HFF-Myc (cell line): Measurements from ENCODE around the gene COA5.

Experiments
- DNase-seq: peaks from one replicate; pipeline ENCODE4 v3.0.0-alpha.2; 2011; ENCODE audit warnings: low read depth; ENCODE audit errors: extremely low read depth
- H3K4me3 ChIP-seq: replicated peaks from 2 replicates; pipeline ENCODE4 v1.5.1; 2011; ENCODE audit warnings: low read depth, mild to moderate bottlenecking, control low read depth, low read length
- CTCF ChIP-seq: IDR thresholded peaks from 2 replicates; pipeline ENCODE4 v1.5.1; 2012; ENCODE audit warnings: mild to moderate bottlenecking, low read depth, low read length, control low read depth; ENCODE audit errors: missing control alignments

COA5 gene

DNA sequence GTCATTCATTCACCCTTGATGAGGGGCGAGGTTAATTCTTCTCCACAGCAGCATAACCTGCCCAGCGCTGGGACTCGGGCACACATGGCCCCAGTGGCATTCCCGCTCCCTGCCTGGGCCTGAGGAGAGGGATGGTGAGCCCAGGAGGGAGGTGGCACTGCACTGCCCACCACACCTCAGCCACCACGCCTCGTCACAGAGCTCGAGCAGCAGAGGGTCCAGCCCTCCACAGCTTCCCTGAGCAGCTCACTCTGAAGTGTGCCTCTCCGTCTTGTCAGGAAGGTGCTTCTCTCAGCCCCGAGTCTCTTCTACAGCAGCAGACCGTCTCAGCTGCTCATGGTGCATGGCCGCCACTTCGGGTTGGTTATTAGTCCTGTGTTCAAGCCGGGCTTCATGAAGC, 34.9 kb downstream of the COA5 start:
- DNase-seq, result no peak

DNA sequence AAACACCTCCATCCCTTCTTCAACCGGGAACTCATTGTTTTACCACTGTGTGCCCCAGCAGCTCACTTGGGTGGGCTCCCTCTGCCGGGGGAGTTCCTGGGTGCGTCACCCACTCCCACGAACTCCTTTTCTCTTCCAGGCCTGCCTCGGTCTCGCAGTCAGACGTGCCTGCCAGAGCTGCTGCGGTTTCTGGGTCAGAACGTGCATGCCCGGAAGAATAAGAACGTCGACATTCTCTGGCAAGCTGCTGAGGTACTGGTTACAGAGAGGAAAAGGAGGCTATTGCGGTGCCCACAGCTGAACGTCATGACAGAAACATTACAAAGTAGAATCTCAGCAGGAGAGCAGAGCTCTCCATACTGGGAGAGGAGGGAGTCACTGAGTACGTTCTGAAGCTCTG, 35.6 kb downstream of the COA5 start:
- no peak overlapping the region for H3K4me3 ChIP-seq
- no peak for TF ChIP-seq CTCF
- no peak for DNase-seq

More for the DNA sequence above, 34.9 kb downstream of the COA5 start:
- TF ChIP-seq CTCF, result no peak
- no peak overlapping the region for H3K4me3 ChIP-seq

DNA sequence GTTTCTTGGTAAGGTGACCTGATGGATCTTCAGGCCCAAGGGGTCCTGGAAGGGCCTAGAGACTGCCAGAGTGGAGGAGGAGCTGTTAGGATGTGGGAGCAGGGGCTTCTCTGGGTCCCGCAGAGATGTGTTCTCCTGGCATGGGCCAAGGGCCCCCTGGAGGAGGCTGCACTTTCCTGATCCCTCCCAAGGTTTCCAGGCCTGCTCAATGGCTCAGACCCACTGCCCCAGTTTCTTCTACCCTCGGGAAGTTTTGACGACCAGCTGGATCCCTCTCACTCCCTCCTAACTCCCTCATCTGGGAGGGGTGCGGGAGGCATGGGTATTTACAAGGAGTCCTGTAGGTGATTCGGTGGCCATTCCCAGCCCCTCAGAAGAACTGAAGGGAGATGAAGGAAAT, 36.1 kb downstream of the COA5 start:
- H3K4me3 ChIP-seq, result no peak overlapping the region
- DNase-seq, result no peak
- TF ChIP-seq CTCF, result no peak

GRCh38 chr2:98571796-98572195, 36.5 kb downstream of the COA5 start:
- no peak for DNase-seq
- TF ChIP-seq CTCF, result no peak
- H3K4me3 ChIP-seq, result no peak overlapping the region

- no peak overlapping the region for H3K4me3 ChIP-seq
- no peak for DNase-seq
- TF ChIP-seq CTCF, result no peak
Observed at GRCh38 chr2:98571121-98571701, 37.1 kb downstream of the COA5 start.

- TF ChIP-seq CTCF, result no peak
- no peak for DNase-seq
- H3K4me3 ChIP-seq, result no peak overlapping the region
Observed at GRCh38 chr2:98570356-98570755, 38.0 kb downstream of the COA5 start.

DNA sequence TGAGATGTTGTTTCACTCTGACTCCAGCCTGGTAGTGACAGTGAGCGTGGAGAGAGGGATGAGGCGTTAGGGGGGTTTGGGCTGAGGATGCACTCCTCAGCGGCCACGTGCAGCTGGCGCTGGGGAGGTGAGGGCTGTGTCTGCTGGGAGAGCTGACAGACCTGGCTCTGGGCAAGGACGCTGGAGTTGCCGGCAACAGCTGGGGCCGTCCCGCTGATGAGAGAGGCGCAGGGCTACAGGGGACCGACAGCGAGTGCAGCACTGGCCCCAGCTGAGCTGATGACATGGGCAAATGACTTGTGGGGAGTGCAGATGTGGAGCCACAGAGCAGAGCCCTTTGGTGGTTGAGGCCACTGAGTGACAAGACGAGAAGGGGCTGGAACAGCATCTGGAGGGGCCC, 38.4 kb downstream of the COA5 start:
- TF ChIP-seq CTCF, result no peak
- no peak for DNase-seq
- no peak overlapping the region for H3K4me3 ChIP-seq
